Thymus (tissue), 11 donors: ENCODE results near the gene OR10T2. TPM values are rescaled to one million over a fixed set of nuclear protein-coding genes. Genes with fewer than 3 reads are reported as not detected.
"Not testable (repeated sequence)": the region's sequence is repeated elsewhere in the genome, so short reads cannot be mapped to it uniquely, and the experiment has no call there.

ENCODE experiments used
- DNase-seq, 9 donors: peaks; one replicate each; pipeline ENCODE4 v3.0.0-alpha.2; 2013; ENCODE audit warnings: low spot score in 9 of 9, low read depth in 6 of 9, missing footprints in 1 of 9
- H3K27ac ChIP-seq, 2 donors: one replicate each; pipeline ENCODE4 v1.5.1; 2013; ENCODE audit warnings: control low read depth in 1 of 2, low read depth in 1 of 2, low read length in 1 of 2, mild to moderate bottlenecking in 1 of 2, moderate library complexity in 1 of 2
- H3K27me3 ChIP-seq, 2 donors: one replicate each; pipeline ENCODE4 v1.5.1; 2013; ENCODE audit warnings: low read length in 1 of 2; ENCODE audit not compliant: control insufficient read depth in 2 of 2, insufficient read depth in 1 of 2
- H3K36me3 ChIP-seq, 2 donors: one replicate each; pipeline ENCODE4 v1.5.1; 2013; ENCODE audit warnings: low read length in 1 of 2, mild to moderate bottlenecking in 1 of 2, moderate library complexity in 1 of 2; ENCODE audit not compliant: control insufficient read depth in 2 of 2, insufficient read depth in 2 of 2
- H3K4me1 ChIP-seq, 2 donors: one replicate each; pipeline ENCODE4 v1.5.1; 2013; ENCODE audit warnings: low read length in 2 of 2; ENCODE audit not compliant: control insufficient read depth in 2 of 2, insufficient read depth in 2 of 2
- H3K4me3 ChIP-seq, 2 donors: one replicate each; pipeline ENCODE4 v1.5.1; 2013; ENCODE audit warnings: low read length in 2 of 2, control low read depth in 1 of 2, mild to moderate bottlenecking in 1 of 2
- H3K9me3 ChIP-seq, 2 donors: one replicate each; pipeline ENCODE4 v1.5.1; 2013; ENCODE audit warnings: low read length in 1 of 2, mild to moderate bottlenecking in 1 of 2; ENCODE audit not compliant: control insufficient read depth in 2 of 2, insufficient read depth in 1 of 2
- WGBS: extraction: QIAGEN DNeasy Blood & Tissue Kit; methylation state at CpG from one replicate; pipeline ENCODE4 v1.1.7; 2013; 5-methylcytosine and 5-hydroxymethylcytosine counted together
- polyA plus RNA-seq: library from polyadenylated mRNA; stranded (reverse); fragments of 200-250 nt; gene quantifications from one replicate; pipeline ENCODE4 v1.2.3, GENCODE V29; 2013
- total RNA-seq: library from RNA; stranded (reverse); fragments of 120-200 nt; gene quantifications from one replicate; pipeline ENCODE4 v1.2.4, GENCODE V29; 2013
- donor health status: healthy.

OR10T2 gene
- total and polyA plus RNA-seq, 2 donors, result 0.02 to 1.2 TPM

- H3K4me1 ChIP-seq, result peaks cover 2 to 26% of the 10 kb centered on the region in 2 donors
- H3K27ac ChIP-seq, result peak within 1 kb of the TSS; percentile 90 to 95
- DNase-seq, result peak in 6 of 9 donors; percentile 55 to 78 (median 58)
- 7% methylated on average over 6 of the region's 6 CpGs for WGBS
- peaks cover 0 to 16% of the 10 kb centered on the region in 2 donors for H3K36me3 ChIP-seq
- H3K27me3 ChIP-seq, result no peaks in the 10 kb centered on the region
- peak within 1 kb of the TSS; percentile 76 to 82 for H3K4me3 ChIP-seq
- peaks cover 0 to 11% of the 10 kb centered on the region in 2 donors for H3K9me3 ChIP-seq
These were observed 45.8 kb downstream of the OR10T2 start, which contains the start of gene CD1E for GRCh38 chr1:158353303-158354075. Gene CD1E (plus strand): TSS chr1:158353894. CDS start chr1:158353989, 95 bp downstream.

GRCh38 chr1:158348946-158349345 lies 50.3 kb downstream of the OR10T2 start:
- H3K27ac ChIP-seq, H3K27me3 ChIP-seq, DNase-seq, H3K36me3 ChIP-seq, H3K4me3 ChIP-seq: not testable (repeated sequence)
- H3K9me3 ChIP-seq, result peaks cover 0 to 11% of the 10 kb centered on the region in 2 donors
- H3K4me1 ChIP-seq, result peaks cover 0 to 16% of the 10 kb centered on the region in 2 donors
- 98% methylated on average over 24 of the region's 24 CpGs for WGBS

Other genes starting within 250 kb of the OR10T2 start
- 33.5 TPM for gene CD1D, start 218.6 kb downstream of the OR10T2 start, total RNA-seq
- 15.0 TPM for gene CD1D, start 218.6 kb downstream of the OR10T2 start, polyA plus RNA-seq
- gene CD1A, start 145.0 kb downstream of the OR10T2 start, total RNA-seq, result 193 TPM
- gene CD1A, start 145.0 kb downstream of the OR10T2 start, polyA plus RNA-seq, result 7.4 TPM
- gene CD1C, start 109.5 kb downstream of the OR10T2 start, total RNA-seq, result 253 TPM
- gene CD1C, start 109.5 kb downstream of the OR10T2 start, polyA plus RNA-seq, result 27.2 TPM
- gene CD1B, start 67.9 kb downstream of the OR10T2 start, total RNA-seq, result 456 TPM
- 44.2 TPM for gene CD1B, start 67.9 kb downstream of the OR10T2 start, polyA plus RNA-seq
- gene CD1E, start 45.6 kb downstream of the OR10T2 start, total RNA-seq, result 964 TPM
- gene CD1E, start 45.6 kb downstream of the OR10T2 start, polyA plus RNA-seq, result 154 TPM
- gene OR10K2, start 26.8 kb upstream of the OR10T2 start, total RNA-seq, result 0.05 TPM
- 0.02 TPM for gene OR10K2, start 26.8 kb upstream of the OR10T2 start, polyA plus RNA-seq
- gene OR10K1, start 62.4 kb upstream of the OR10T2 start, total RNA-seq, result not detected
- 0.05 TPM for gene OR10K1, start 62.4 kb upstream of the OR10T2 start, polyA plus RNA-seq
- not detected for gene OR10R2, start 72.8 kb upstream of the OR10T2 start, total RNA-seq
- gene OR10R2, start 72.8 kb upstream of the OR10T2 start, polyA plus RNA-seq, result 0.39 TPM
- gene OR6Y1, start 154.9 kb upstream of the OR10T2 start, total RNA-seq, result not detected
- not detected for gene OR6Y1, start 154.9 kb upstream of the OR10T2 start, polyA plus RNA-seq
- not detected for gene OR6P1, start 171.1 kb upstream of the OR10T2 start, total RNA-seq
- not detected for gene OR6P1, start 171.1 kb upstream of the OR10T2 start, polyA plus RNA-seq
- gene OR10X1, start 180.4 kb upstream of the OR10T2 start, total RNA-seq, result not detected
- not detected for gene OR10X1, start 180.4 kb upstream of the OR10T2 start, polyA plus RNA-seq
- gene OR10Z1, start 205.8 kb upstream of the OR10T2 start, total RNA-seq, result under 0.01 TPM
- gene OR10Z1, start 205.8 kb upstream of the OR10T2 start, polyA plus RNA-seq, result not detected